Thyroid gland (tissue), 4 donors: ENCODE data around the gene SORCS2. TPM values are rescaled to one million over a fixed set of nuclear protein-coding genes. Genes with fewer than 3 reads are reported as not detected.

ENCODE experiments used
- DNase-seq, 2 donors: peaks; one replicate each; pipeline ENCODE4 v3.0.0-alpha.2; 2019
- H3K27ac ChIP-seq, 3 donors: fragments of 200-600 bp; sonication (generic); 1 replicate in 2 of 3; 2 replicates in 1 of 3; pipeline ENCODE4 v1.5.1; 2016 to 2019; ENCODE audit warnings: mild to moderate bottlenecking in 1 of 3, moderate library complexity in 1 of 3
- H3K27me3 ChIP-seq: fragments of 200-600 bp; sonication (generic); one replicate; pipeline ENCODE4 v1.5.1; 2019
- H3K36me3 ChIP-seq, 2 donors: fragments of 200-600 bp; sonication (generic); one replicate each; pipeline ENCODE4 v1.5.1; 2016 to 2019
- H3K4me1 ChIP-seq, 2 donors: fragments of 200-600 bp; sonication (generic); one replicate each; pipeline ENCODE4 v1.5.1; 2017 to 2019
- H3K4me3 ChIP-seq, 3 donors: fragments of 200-600 bp; sonication (generic); replicated peaks in 1 of 3; 1 replicate in 2 of 3; 2 replicates in 1 of 3; pipeline ENCODE4 v1.5.1; 2016; ENCODE audit warnings: mild to moderate bottlenecking in 1 of 3
- H3K9me3 ChIP-seq: fragments of 200-600 bp; sonication (generic); one replicate; pipeline ENCODE4 v1.5.1; 2017
- POLR2A ChIP-seq, 2 donors: fragments of 450-650 bp; IDR thresholded peaks; one replicate each; pipeline ENCODE4 v1.6.1; 2017; ENCODE audit warnings: antibody characterized with exemption in 2 of 2, mild to moderate bottlenecking in 2 of 2, moderate library complexity in 1 of 2
- WGBS, 2 donors: methylation state at CpG; one replicate each; pipeline ENCODE4 v1.1.5; 2017; 5-methylcytosine and 5-hydroxymethylcytosine counted together
- intact Hi-C: fragments of 100-400 bp; cut with DNase I; formaldehyde crosslinking; loops from one replicate; pipeline ENCODE4 v1.15.1; 2023
- total RNA-seq, 4 donors: library from RNA; depleted of rRNA; stranded (reverse); fragments of >200 nt; gene quantifications; one replicate each; pipeline ENCODE4 v1.2.3, GENCODE V29; 2016
- TF ChIP-seq, protein P1 (sequence below), 6 experiments: fragments of 200-600 bp in 3 of 6; fragments of 450-650 bp in 3 of 6; sonication (generic) in 3 of 6; IDR thresholded peaks; one replicate each; pipeline ENCODE4 v1.5.1; 2016 to 2019; ENCODE audit warnings: antibody characterized with exemption in 6 of 6, mild to moderate bottlenecking in 2 of 6, inconsistent platforms in 1 of 6, moderate library complexity in 1 of 6

SORCS2 gene
- total RNA-seq, 4 donors from 2014 or later = 1.7 to 13.6 (median 3.6) TPM

DNA sequence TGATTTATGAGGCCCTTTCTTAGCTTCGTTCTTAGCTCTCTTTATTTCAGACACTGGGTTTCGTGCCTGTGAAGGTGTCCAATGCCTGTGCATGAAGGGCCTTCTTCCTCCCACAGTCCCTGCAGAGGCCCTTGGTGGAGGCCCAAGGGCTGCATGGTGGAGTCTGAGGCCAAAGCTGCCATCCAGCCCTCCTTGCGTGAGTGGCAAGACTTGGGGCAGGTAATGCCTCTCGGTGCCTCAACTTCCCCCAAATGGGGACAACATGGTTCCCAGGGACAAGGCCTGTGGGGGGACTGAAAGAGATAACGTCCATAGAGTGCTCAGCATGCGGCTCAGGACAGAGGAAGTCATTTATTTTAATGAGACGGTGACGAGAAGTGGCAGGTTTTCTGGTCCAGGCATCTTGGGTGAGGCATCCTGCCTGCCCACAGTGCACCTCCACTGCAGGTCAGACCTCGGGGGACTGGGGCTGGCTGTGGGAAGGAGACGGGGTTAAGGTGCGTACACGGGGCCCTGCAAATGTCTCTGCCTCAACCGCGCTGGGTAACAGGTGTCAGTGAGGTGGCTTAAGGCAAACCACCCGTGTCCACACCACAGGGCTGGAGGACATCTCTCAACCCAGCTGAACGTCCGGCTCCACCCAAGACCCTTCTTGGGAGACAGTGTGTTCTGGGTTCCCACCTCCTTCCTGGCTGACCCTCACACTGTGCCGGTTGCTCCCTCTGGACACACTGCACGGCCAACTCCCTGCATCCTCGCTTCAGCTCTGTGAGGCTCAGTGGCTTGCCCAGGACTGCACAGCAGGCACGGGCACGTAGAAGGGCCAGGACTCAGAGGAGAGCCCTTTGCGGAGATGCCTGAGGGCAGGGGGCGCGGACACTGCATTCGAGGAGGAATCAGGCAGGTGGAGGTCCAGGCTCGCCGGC is 191.9 kb downstream of the SORCS2 start:
- Histone ChIP-seq H3K4me1 (no peaks in the 10 kb centered on the region), H3K4me3 (no peak overlapping the region), H3K36me3 (no peaks in the 10 kb centered on the region), H3K9me3 (no peaks in the 10 kb centered on the region), H3K27ac (no peak overlapping the region), H3K27me3 (no peaks in the 10 kb centered on the region)
- intact Hi-C loops = no loop called here
- TF ChIP-seq, protein P1, sequence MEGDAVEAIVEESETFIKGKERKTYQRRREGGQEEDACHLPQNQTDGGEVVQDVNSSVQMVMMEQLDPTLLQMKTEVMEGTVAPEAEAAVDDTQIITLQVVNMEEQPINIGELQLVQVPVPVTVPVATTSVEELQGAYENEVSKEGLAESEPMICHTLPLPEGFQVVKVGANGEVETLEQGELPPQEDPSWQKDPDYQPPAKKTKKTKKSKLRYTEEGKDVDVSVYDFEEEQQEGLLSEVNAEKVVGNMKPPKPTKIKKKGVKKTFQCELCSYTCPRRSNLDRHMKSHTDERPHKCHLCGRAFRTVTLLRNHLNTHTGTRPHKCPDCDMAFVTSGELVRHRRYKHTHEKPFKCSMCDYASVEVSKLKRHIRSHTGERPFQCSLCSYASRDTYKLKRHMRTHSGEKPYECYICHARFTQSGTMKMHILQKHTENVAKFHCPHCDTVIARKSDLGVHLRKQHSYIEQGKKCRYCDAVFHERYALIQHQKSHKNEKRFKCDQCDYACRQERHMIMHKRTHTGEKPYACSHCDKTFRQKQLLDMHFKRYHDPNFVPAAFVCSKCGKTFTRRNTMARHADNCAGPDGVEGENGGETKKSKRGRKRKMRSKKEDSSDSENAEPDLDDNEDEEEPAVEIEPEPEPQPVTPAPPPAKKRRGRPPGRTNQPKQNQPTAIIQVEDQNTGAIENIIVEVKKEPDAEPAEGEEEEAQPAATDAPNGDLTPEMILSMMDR (IDR thresholded peaks at IDR 0.05) = no peak
- no peak for TF ChIP-seq POLR2A (IDR thresholded peaks at IDR 0.05)
- WGBS, 2 donors = 85 to 92% methylated on average over 21 to 26 of the region's 28 CpGs
- no peak for DNase-seq

DNA sequence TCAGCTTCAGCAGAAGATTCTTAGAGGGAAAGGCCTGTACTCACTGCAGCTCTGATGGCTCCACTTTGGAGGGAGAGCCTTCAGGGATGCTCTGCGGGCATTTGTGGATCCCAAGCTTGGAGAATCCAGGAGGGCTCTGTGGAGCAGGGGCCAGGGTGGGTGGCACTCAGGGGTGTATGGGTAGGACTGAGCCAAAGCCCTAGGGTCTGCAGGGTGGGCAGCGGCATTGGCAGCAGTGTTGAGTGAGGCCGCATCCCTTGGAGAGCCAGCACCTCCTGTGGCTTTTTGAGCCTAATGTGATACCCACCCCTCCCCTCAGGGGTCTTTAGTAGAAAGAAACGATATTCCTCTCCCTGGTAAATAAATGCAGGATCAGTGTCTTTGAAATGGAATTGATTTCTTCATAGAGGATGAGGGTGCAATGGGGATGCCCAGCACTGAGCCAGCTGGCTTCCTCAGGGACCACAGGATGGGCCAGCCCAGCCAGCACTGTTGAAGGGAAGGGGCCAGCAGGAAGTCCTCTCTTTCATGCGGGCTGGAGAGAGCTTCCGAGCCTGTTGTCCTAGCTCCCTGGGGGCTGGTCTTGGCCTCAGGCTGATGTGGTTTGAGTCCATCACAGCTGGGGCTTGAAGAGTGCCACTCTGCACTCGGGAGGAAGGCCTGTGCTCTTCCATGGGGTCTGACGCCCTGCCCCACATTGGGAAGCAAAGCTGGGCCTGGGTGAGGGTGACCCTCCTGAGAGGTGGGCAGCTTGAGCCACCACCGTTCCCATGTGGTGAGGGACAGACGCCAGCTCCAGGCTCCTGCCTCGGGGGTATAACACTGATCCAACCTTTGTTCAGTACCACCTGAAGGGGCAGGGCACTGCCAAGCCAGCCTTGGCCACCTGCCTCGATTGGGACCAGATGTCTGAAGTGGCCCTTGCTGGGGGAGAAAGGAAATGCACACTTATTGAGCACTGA is 192.9 kb downstream of the SORCS2 start:
- intact Hi-C loops = no loop called here
- Histone ChIP-seq H3K36me3 (no peaks in the 10 kb centered on the region), H3K9me3 (no peaks in the 10 kb centered on the region), H3K27me3 (no peaks in the 10 kb centered on the region), H3K4me3 (no peak overlapping the region), H3K27ac (no peak overlapping the region), H3K4me1 (no peaks in the 10 kb centered on the region)
- no peak for DNase-seq
- TF ChIP-seq, protein P1 (IDR thresholded peaks at IDR 0.05) = no peak
- no peak for TF ChIP-seq POLR2A (IDR thresholded peaks at IDR 0.05)
- WGBS, 2 donors = 61 to 77% methylated on average over 8 to 11 of the region's 12 CpGs

DNA sequence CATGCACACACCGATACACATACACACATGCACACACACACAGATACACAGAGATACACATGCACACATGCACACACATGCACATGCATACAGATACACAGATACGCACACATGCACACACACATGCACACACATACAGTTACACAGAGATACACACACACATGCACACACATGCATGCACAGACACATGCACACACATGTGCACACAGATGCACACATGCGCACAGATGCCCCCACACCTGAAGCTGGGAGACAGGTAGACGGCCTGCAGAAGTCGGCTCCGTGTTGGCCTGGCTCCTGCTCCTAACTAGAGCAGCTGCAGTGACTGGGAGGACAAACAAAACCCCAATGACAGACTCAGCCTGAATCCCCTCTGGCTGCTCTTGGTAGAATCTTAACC is 195.6 kb downstream of the SORCS2 start:
- 88 to 98% methylated on average over 3 to 5 of the region's 6 CpGs for WGBS, 2 donors
- Histone ChIP-seq H3K4me3 (no peak overlapping the region), H3K4me1 (peaks cover 0 to 1% of the 10 kb centered on the region in 2 donors), H3K9me3 (no peaks in the 10 kb centered on the region), H3K27me3 (no peaks in the 10 kb centered on the region), H3K36me3 (no peaks in the 10 kb centered on the region), H3K27ac (no peak overlapping the region)
- DNase-seq = no peak
- TF ChIP-seq, protein P1 (IDR thresholded peaks at IDR 0.05) = no peak
- no peak for TF ChIP-seq POLR2A (IDR thresholded peaks at IDR 0.05)
- intact Hi-C loops = no loop called here

DNA sequence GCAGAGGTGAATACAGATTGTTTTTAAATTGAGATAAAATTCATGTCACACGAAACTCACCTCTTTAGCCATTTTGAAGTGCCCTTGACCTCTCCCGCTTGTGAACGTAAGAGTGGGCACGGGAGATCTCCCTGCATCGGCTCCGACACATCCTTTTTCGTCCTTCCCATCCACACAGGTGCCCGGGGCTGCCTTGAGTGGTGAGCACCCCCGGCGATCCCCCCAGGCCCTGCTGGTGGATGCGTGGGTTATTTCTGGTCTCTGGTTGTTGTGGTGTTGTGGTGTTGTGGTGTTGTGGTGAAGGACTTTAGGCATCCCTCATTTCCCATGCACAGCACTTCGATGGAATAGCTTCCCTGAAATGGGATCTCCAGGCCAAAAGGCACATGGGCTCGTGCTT is 196.3 kb downstream of the SORCS2 start:
- DNase-seq = no peak
- Histone ChIP-seq H3K4me1 (peaks cover 0 to 5% of the 10 kb centered on the region in 2 donors), H3K27me3 (no peaks in the 10 kb centered on the region), H3K27ac (no peak overlapping the region), H3K9me3 (no peaks in the 10 kb centered on the region), H3K36me3 (no peaks in the 10 kb centered on the region), H3K4me3 (no peak overlapping the region)
- WGBS, 2 donors = 79 to 87% methylated on average over 12 to 13 of the region's 13 CpGs
- intact Hi-C loops = no loop called here
- TF ChIP-seq, protein P1 (IDR thresholded peaks at IDR 0.05) = no peak
- TF ChIP-seq POLR2A (IDR thresholded peaks at IDR 0.05) = no peak
